NCI-H2227 (cell line): ENCODE results near the gene SLC8A1.

Experiments used
- DNase-seq: peaks from one replicate; lab custom pipeline; 2025; ENCODE audit not compliant: unreplicated experiment; lab: John Stamatoyannopoulos, UW

SLC8A1 gene

DNA sequence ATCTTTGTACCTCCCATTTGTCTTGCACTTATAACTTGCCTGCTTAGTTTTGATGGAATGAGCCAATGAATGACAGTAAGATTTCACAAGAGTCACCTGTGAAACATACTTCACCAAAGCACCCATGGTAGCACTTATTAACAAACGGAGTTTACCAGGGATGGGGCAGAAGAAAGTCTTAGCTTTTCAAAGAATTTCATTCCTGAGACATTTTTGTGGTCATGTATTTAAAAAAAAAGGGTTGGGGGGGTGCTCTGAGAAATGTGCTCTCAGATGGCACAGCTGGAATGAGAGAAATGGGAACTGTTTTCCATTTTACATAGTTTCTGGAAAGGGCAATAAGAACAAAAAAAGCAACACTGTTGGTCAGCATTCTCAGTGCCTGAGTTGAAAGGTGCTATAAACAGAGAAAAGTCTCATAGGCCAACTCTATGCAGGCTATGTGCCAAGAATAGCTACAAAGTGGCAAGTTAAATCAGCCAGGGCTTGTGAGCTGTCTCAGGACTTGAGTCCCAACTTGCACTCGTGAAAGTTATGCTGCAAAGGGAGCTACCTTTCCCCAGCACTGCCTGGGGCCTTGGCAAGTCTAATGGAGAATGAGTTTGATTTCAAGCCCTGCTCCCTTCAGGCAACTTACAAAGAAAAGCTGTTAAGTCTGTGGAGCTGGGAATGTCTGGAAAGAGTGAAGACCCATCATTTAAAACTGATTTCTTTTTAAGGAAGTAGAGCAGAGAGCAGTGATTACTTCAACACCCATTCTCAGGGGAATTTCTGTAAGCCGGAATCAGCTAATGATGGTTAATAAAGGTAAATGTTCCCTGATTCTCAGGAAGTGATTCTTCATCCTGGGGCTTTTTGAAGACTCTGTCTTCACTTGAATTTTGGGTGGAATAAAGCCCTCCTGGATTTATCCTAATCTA is 170.6 kb downstream of the SLC8A1 start:
- DNase-seq = no peak

DNA sequence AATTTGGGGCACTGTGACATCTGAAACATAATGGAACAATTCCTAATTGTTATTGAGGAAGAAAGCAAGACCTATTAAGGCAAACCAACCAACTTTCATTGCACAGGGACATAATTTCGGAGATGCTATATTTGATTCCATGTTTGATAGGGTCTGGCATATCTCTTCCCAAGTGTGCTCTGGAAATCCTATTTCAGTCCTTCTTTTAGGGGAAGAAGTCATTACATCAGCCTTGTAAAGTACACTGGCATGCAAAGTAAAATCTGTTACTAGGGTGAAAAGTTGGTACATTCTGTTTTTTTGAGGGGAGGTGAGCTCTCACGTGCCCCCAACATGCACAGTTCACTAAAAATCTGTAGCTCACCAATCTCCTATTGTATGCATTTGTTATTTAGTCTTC is 172.4 kb downstream of the SLC8A1 start:
- DNase-seq = no peak

DNA sequence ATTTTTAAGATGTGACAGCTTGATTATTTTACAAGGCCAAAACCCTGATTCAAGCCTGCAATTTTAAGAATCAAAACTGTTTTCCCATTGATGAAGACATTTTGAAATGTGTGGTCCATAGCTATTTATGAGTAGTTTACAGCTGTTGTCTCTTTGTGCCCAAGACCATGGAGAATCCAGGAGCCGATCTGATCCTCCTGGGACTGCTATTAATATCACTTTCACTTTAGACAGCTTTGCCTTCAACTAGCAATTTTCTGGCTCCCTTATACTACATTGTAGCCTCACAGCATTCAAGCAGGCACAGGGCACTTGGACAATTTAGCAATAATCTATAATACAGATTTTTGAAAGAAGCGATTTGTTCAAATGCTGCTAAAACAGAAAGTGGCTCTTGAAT is 172.9 kb downstream of the SLC8A1 start:
- peak; percentile 42 for DNase-seq

DNA sequence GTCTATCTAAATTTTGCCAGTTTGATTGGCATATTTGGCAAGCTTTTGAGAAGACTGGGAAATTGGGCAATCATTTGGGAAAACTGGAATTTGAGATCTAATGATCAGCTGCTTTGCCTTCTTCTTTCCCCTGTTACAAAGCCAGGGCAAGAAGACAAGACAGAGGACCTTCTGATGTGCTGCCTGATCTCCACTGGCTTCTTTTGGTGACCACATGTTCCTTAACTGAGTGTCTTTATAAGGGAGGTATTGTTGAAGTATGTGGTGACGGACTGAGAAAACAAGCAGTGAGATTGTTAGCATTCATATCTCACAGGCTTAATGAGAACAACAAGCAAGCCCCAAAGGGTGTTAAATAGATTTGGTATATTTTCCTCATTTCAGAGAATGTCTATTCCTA is 175.8 kb downstream of the SLC8A1 start:
- no peak for DNase-seq

DNA sequence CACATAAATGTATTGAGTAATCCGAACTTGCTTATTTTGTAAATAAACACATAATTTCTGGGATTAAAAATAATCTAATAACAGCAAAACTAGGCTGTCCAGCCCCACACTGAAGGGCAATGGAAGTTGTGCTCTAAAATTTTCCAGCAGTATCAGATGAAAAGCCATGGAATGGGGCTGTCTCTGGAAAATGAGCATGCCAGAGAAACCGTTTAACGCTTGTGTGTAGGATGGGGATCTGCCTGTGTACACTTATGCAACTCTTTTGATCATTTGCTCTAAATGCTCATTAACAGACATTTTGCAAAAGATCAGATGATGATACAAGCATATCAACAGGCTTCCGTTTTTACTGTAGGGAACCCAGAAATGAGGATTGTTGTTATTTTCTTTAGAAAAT is 177.6 kb downstream of the SLC8A1 start:
- DNase-seq = no peak

DNA sequence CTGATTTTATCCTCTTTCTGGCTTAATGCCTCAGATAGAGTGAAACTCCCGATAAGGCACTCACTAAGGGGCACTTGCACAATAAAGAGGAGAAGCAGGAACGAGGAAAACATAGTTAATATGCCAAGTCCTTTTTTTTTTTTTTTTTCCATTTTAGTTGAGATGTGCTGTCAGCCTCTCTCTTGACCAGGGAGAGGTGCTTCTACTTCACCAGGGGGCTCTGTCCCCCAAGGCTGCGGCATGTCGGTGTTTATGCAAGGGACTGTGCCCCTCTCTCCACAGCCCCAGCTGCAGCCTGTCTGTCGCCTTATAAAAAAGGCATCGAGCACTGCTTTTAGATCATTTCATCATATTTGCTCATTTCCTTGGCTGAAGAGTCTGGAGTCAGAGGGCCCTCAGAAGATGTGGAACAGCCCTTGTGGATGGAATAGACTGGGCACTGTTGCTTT is 178.1 kb downstream of the SLC8A1 start:
- no peak for DNase-seq

DNA sequence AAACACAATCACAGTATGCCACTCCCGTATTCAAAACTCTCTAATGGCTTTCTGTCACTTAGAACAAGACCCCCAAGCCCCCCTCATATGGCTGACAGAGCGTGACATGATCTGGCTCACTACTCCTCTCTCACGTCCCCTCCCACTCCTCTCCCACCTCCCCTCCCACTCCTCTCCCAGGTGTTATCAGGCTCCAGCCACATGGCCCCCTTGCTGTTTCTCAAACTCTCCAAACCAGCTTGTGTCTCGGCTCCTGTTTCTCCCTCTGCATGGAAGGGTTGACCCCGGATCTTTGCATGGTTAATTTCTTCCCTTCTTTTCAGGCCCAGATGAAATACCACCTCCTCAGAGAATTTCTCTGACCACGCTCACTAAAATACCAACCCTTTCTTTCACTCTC is 180.8 kb downstream of the SLC8A1 start:
- no peak for DNase-seq

DNA sequence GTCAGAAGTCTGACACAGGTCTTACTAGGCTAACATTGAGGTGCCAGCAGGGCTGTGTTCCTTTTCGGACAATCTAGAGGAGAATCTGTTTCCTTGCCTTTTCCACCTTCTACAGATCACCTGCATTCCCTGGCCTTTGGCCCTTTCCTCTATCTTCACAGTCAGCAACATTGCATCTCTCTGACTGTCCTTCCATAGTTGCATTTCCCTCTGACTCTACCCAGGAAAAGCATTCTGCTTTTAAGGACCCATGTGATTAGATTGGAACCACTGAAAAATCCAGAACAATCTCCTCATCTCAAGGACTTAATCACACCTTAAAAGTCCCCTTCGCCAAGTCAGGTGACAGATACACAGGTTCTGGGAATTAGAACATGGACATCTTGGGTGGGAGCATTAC is 181.5 kb downstream of the SLC8A1 start:
- DNase-seq = no peak

DNA sequence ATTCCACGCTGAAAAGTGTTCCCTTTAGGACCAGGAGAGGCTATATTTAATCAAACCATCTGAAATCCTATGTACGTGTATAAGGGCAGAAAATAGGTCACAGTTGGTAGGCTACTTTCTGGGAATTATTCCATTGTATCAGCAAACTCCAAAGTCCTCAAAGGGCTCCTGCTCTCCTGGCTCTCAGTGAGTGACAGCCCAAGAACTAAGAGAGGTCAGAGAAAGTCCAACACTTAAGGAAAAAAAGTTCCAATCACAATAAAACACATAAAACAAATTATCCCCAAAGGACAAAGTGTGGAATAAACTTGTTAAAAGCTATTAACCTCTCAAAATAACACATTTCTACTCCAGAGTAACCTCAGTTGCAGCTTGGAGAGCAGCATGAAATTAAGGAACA is 183.3 kb downstream of the SLC8A1 start:
- no peak for DNase-seq

DNA sequence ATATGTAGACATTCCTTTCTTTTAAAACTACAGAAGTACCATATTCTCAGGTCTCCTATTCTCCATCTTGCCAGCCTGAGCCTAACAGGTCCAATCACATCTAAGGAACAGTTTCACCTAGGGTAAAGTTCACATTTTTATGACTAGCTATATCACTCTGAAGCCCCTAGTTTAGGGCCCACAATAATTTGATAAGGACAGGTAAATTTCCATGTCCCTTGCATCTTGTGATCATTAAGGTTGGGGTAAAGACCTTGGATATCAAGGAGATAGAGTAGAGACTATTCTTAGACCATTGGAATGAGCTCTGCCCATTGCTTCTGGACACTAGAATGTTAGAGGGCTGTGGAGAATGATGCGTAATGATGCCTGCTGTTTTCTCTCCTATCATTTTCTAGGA is 185.7 kb downstream of the SLC8A1 start:
- DNase-seq = no peak

DNA sequence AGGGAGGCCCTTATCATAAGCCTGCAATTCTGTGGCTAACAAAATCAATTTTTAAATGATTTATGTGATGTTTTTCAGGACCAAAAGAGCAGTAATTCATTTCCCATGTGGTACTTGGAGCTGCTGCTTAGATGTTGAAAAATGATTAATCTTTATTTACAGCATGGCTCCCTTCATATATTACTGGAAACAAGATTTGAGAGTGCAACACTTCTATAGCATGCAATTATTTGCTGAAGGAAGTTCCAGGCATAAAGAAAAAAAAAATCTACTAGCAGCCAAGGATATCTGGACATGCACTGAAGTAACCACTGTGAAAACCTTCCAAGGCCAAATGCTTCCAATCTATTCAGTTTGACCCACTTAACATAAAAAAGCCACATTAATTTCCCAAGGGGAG is 186.3 kb downstream of the SLC8A1 start:
- peak; percentile 64 for DNase-seq

DNA sequence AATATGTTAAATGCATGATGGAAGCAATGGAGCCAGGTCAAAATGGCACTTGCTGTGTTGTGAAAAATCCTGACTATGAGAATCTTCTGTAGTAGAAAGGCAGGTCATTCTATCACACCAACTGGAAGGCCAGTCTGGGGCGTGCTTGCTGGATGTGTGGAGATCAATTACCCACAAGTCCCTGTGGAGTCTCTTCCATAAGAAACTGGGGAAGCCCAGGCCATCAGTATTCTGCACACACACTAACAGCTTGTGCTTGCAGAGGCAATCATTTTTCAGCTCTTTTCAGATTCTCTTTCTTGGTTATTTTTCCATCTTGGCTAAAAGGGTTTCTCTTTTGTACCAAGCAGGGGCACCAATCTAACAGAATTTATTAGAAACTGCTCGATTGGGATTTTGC is 190.8 kb downstream of the SLC8A1 start:
- no peak for DNase-seq

DNA sequence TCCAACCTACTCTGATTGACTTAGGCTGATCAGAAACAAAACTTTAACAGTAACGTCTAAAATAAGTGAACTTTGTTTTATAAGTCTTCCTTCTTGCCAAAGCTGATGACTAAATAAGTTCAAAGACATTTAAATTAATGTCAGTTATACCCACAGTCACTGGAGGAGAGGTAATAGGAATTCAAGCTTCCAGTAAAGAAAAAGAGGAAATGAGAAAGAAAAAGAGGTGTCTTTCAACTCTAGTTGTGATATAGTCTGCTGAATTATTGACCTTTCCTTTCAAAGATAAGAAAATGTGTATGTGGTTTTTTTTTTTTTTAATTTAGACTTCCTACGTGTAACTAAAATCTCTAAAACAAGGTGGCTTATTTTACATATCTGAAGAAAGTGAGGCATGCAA is 191.5 kb downstream of the SLC8A1 start:
- DNase-seq = no peak

DNA sequence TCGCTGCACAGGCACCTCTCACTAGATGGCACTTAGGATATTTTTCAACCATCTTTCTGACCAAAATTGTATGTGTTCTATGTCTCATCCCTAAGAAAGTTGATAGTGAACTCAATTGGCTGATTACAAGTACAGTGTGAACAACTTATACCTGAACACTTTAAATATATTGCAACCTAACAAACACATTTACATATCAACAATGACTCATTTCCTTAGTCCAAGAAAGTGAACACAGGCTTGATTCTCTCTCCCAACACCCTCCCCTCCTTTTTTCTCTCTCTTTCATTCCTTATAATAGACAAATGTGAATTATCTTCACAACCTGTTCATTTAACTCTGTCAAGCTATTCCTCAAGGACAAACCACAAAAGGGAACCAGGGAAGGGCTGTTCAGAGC is 192.0 kb downstream of the SLC8A1 start:
- DNase-seq = no peak

DNA sequence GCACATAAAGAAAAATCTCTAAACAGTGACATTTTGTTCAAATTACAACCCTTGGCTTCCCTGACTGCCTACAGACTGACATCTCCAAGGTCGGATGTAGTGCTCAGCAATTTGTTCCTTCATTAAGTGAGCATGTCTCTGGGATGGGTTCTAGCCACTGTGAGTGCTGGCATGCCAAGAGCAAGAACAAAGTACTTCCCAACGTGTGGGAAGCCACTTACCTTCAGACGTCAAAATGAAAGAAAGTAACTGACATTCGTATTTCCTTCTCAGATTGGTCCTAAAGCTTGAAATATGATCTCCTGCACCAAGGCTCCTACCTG is 193.8 kb downstream of the SLC8A1 start:
- DNase-seq = no peak

DNA sequence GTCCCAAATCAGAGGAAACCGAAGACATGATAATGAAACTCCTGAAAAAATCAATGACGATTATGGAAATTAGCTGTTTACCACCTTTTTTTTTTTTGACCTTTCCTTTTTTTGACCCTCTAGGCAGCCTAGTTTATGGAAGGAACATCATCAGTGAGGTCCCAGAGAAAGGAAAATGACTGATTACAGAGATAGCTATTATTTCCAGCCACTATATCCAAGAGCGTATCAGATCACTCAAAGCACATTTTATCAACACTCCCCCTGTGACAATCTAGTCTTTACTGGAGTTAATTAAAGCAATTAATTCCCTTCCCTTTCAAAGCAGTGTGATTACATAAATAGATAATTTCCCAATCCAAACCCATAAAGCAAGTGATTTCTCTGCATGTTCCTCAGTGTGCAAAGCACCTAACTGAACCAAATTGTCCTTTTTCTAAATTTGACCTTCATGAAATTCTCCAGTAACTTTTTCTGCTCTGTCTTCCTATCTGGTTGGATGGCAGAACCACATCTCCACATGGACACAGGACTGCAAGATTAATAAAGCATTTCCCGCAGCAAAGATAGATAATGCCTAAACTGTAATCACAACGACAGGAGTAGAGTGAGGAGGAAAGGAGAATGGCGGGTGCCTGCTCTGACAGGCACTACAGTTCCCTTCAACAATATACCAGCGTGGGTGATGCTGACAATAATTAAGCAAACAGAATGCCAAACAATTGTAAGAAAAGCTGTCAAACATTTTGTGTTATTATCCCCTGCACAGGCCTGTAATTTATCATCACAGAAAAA is 194.4 kb downstream of the SLC8A1 start:
- peak; percentile 84 for DNase-seq

DNA sequence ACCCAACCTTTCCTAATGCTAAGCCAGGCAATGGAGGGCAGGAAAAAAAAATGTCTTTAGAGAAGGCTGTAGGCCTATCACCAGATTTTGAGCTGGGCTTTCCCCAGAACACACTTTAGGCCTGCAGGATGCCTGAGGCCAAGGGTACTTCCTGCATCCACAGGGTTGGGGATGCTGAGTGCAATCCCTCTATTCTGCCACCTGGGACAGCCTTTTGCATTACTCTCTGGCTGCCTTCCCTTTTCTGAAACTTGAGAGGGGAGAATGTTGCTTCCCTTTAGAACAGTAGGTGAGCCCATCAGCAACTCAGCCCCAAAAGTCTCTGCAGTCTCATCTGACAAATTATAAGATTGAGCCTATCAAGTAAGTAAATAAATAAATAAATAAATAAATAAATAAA is 195.2 kb downstream of the SLC8A1 start:
- peak; percentile 52 for DNase-seq

DNA sequence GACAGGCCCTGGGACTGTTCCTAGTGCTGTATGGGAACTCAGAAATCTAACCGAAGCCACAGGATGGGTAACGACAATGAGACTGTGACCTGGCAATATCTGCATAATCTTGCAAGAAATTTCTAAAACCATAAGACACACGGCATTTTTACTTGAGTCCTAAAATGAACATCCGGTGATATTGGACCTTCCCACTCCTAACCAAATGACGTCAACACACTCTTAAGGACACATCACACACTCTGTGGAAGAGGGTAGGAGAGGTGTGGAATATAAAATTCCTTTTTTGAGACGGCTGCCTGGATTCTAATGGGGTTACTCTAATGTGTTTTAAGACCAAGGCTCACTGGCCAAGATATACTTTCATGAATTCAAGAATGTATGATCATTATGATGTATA is 195.9 kb downstream of the SLC8A1 start:
- no peak for DNase-seq

DNA sequence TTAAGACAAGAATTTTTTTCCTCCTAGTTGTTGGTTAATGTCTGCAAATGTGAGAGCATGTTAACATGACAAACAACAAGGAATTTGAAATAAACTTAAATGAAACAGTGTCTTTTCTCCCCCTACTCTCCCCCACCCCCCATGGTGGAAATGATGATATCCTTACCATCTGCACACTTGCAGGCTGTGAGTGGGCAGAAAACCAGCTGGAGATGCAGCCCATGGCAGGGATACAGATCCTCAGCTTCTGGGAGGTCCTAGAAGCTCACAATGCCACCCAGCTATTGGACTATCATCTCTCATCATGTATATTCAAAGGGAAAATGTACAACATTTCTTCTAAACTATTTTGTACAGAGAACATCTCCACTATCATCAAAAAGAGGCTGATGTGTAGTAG is 196.8 kb downstream of the SLC8A1 start:
- no peak for DNase-seq

DNA sequence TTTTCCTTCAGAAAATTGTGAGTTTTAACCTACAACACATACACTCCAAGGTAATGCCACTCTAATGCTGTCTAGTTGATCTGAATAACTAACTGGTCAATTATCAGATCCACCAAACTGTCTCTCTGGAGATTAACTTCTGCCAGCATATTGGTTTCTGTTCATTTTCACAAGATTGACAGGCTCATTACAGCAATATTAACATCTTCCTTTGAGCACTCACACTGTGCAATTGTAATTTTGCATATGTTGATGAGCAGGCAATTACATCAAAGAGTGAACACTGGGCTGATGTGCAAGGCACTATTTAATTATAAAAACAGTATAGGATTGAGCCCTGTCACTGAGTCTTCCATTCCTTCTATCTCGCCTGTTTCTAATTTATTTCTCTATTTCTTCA is 197.3 kb downstream of the SLC8A1 start:
- DNase-seq = no peak

DNA sequence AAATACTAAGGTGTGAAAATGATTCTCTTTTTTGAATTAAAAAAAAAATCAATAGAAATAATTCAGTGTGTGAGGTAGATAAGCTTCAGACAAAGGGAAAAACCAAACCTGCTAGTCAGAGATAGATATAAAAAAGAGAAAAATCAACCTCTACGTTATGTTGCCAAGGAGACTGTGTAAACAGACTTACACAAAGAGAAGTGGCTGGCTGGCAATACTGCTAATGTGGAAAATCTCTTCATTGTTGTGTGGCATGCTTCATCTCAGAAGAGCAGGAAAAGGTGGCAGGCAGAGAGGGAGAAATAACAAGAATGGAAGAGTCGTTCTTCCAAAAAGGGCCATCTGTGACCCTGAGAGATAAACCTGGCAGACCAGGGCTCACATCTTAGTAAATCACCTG is 200.8 kb downstream of the SLC8A1 start:
- peak; percentile 82 for DNase-seq

DNA sequence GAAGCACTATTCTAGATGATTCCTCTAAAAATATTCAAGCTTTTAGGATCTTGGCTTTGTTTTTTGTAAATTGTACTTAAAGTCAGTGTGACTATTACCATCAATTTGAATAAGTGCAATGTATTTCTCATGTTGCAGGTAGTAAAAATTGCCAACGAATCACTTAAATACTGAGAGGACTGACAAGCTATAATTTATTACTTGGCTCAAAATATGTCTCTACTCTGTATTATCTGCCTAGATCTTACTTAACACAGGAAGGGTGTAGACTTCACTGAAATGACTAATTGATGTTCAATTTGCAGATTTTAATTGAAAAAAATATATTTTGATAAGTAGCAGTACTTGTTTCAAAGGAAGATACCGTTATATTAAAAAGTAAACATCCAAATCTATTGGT is 202.3 kb downstream of the SLC8A1 start:
- no peak for DNase-seq
